HG03521 (cell line): Measurements from ENCODE around the gene TOP3A.

Source experiments
- ATAC-seq: cut with Tn5 transposase; IDR thresholded peaks from one replicate; pipeline ENCODE4 v1.9.1; 2021; ENCODE audit warnings: mild to moderate bottlenecking, moderate library complexity; ENCODE audit not compliant: unreplicated experiment

The TOP3A gene

GRCh38 chr17:18256351-18256750 is 58.4 kb downstream of the TOP3A start:
- no peak for ATAC-seq

GRCh38 chr17:18254888-18255649 is 59.7 kb downstream of the TOP3A start:
- ATAC-seq: no peak

- ATAC-seq: no peak
These were observed 60.6 kb downstream of the TOP3A start for GRCh38 chr17:18253947-18254821.

GRCh38 chr17:18253187-18253884 is 61.5 kb downstream of the TOP3A start:
- no peak for ATAC-seq

- no peak for ATAC-seq
These were observed 62.6 kb downstream of the TOP3A start for GRCh38 chr17:18252160-18252559.

- ATAC-seq: no peak
These were observed 63.6 kb downstream of the TOP3A start for GRCh38 chr17:18251204-18251603.

DNA sequence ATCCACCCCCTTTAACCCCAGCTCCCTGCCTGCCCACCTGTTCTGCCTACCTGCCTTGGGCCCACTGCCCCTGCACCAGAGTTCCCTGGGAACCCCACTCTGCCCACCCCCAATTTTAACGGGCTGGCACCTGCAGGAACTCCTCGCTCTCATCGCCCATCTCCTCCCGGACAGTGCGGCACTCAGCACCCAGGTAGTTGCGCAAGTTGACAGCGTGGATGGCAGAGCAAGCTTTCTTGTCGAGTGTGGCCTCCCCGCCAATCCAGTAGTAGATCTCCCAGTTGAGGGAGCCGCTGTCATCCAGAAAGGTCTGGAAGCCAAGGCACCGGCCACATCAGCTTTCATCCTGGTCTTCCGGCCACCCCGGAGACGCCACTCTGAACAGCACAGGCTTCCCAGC is 64.1 kb downstream of the TOP3A start:
- ATAC-seq: no peak

DNA sequence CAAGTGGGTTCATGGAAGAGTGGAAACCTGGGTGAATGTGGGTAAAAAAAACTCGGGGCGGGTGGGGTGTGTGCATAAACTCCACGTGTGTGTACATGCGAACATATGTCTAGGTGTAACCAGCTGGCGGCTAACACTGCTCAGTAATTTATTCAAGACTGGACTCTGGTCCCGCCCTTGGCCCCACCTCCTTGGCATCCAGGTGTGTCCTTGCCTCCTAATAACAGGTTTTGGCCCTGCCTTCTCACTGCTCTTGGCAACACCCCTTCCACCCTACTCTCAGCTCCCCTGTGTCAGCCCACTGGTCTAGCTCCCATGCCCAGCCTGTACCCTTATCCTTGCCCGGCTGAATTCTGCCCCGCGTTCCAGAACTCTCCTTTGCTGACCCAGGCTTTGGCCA is 64.5 kb downstream of the TOP3A start:
- ATAC-seq: no peak

DNA sequence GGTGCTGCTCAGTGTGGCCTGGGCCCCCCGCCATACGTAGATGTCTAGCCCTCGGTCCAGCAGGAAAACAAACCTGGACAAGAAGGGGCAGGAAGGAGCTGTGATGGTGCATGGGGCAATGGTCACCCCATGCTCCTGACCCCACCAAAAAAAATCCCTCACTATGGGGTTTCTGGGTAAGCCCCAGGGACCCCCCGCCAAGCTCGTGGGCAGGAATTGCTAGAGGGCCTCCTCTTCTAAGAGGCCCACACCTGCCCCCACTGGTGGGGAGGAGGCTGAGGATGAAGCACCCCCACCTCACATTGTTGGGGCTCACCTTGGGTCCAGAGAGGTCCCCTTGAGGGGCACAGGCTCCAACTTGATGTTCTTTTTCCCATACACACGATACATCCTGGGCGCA is 66.0 kb downstream of the TOP3A start:
- ATAC-seq: no peak

- no peak for ATAC-seq
These were observed 66.5 kb downstream of the TOP3A start for GRCh38 chr17:18248300-18248731.

DNA sequence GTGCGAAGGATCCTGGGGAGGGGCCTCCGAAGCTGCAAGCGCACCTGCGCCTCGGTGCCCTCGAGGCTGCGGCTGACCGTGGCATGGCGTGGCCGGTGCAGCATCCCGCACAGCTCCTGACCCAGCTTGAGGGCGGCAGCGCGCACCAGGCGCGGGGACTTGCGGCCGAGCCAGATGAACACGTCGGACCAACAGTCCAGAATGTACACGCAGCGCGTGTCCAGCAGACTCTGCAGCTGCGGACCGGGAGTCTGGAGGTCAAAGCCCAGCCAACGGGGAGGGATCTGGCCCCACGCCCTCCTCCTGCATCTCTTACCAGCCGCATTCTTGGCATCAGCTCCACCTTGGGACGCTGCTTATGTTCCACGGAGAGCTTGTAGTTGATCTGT is 67.2 kb downstream of the TOP3A start:
- ATAC-seq: no peak

- no peak for ATAC-seq
These were observed 67.7 kb downstream of the TOP3A start for GRCh38 chr17:18246880-18247612.

- ATAC-seq: no peak
These were observed 68.6 kb downstream of the TOP3A start for GRCh38 chr17:18246109-18246725.

GRCh38 chr17:18245038-18245776 is 69.6 kb downstream of the TOP3A start:
- no peak for ATAC-seq

DNA sequence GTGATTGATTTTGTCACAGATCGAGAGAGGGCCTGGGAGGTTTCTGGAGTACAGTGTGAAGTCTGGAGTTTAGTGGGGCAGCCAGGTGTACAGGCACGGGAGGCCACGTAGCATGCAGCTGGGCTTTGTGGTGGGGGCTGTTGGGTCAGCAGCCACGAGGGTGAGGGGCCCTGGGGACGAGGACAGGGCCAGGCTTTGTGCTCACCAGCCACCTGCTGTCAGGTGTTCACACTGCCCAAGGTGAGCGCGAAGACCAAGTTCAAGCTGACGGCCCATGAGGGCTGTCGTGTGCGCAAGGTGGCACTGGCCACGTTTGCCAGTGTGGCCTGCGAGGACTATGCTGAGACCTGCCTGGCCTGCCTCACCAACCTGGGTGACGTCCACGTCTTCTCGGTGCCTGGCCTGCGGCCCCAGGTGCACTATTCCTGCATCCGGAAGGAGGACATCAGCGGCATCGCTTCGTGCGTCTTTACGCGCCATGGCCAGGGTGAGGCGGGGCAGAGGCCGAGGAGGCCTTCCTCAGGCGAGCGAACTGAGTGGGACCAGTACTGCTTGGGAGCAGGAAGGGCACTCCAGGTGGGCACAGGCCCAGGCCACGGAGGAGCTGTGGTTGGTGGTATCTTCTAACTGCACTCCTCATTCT is 73.4 kb downstream of the TOP3A start:
- no peak for ATAC-seq

GRCh38 chr17:18240449-18240848 is 74.3 kb downstream of the TOP3A start:
- no peak for ATAC-seq

- no peak for ATAC-seq
These were observed 76.5 kb downstream of the TOP3A start for GRCh38 chr17:18238299-18238698.

- no peak for ATAC-seq
These were observed 77.3 kb downstream of the TOP3A start for GRCh38 chr17:18237461-18237860.

GRCh38 chr17:18236494-18236893 is 78.3 kb downstream of the TOP3A start:
- no peak for ATAC-seq
